ENCODE results near the gene TDRD15. TPM values are rescaled to one million over a fixed set of nuclear protein-coding genes. Genes with fewer than 3 reads are reported as not detected.
"Not testable (repeated sequence)": the region's sequence is repeated elsewhere in the genome, so short reads cannot be mapped to it uniquely, and the experiment has no call there.

TDRD15 gene
- total RNA-seq, 1 experiment from 2014 or later = not detected

- Histone ChIP-seq H3K79me1 (ENCODE audit: insufficient read depth, low read depth, low read length, poor library complexity, severe bottlenecking) (no peaks in the 10 kb centered on the region), H2AK5ac (ENCODE audit: insufficient read length, low read length) (no peak overlapping the region), H3K23me2 (ENCODE audit: insufficient read length, low read depth, low read length, poor library complexity, severe bottlenecking) (no peaks in the 10 kb centered on the region), H3T11ph (ENCODE audit: low read length) (no peak overlapping the region), H4K91ac (ENCODE audit: insufficient read length, low read depth, low read length) (no peak overlapping the region), H3K23ac (ENCODE audit: insufficient read length, low read depth, low read length) (no peak overlapping the region), H4K8ac (replicated peaks; ENCODE audit: insufficient read length, low read depth, low read length) (no peak overlapping the region), H3K4me2 (ENCODE audit: insufficient read depth, insufficient read length, low read length) (no peak overlapping the region), H2BK20ac (ENCODE audit: low read depth, low read length, poor library complexity, severe bottlenecking) (no peak overlapping the region), H2BK5ac (ENCODE audit: insufficient read length, low read length) (no peak overlapping the region), H3K56ac (ENCODE audit: insufficient read length, low read depth, low read length) (no peak overlapping the region), H3K27me3 (ENCODE audit: insufficient read depth, low read length) (no peaks in the 10 kb centered on the region), H3K4me1 (ENCODE audit: insufficient read depth, low read length) (peaks cover 5% of the 10 kb centered on the region; the same call in 1 of the 2 replicates), H3K9ac (ENCODE audit: extremely low read depth, insufficient read length, low read length) (no peak overlapping the region), H3K18ac (ENCODE audit: insufficient read length, low read depth, low read length) (no peak overlapping the region), H2BK120ac (ENCODE audit: low read depth, low read length, poor library complexity, severe bottlenecking) (no peak overlapping the region), H3K27ac (ENCODE audit: insufficient read length, low read depth, low read length) (no peak overlapping the region), H3K14ac (ENCODE audit: insufficient read depth, low read length) (no peak overlapping the region), H4K5ac (ENCODE audit: insufficient read length, low read depth, low read length) (no peak overlapping the region), H2AFZ (ENCODE audit: low read length) (no peak overlapping the region), H3K9me3 (ENCODE audit: control insufficient read depth, low read depth, low read length) (no peaks in the 10 kb centered on the region), H3K79me2 (ENCODE audit: insufficient read depth, low read length) (no peaks in the 10 kb centered on the region), H3K4ac (ENCODE audit: low read depth, low read length) (no peak overlapping the region), H4K20me1 (ENCODE audit: control insufficient read depth, insufficient read depth, insufficient read length) (no peaks in the 10 kb centered on the region), H2BK15ac (ENCODE audit: low read depth, low read length) (no peak overlapping the region), H2BK12ac (ENCODE audit: insufficient read length, low read depth, low read length) (no peak overlapping the region)
- H3K36me3 Mint-ChIP-seq (ENCODE audit: insufficient read depth in 1 of 3, low read depth in 3 of 3) = no peaks in the 10 kb centered on the region; a peak in 1 of 7 replicates
- H3K4me3 Mint-ChIP-seq = no peak overlapping the region
- no CpG with 5 or more reads among the region's 5 CpGs for WGBS (ENCODE audit: extremely low coverage, insufficient read length, low lambda C conversion rate)
- TF ChIP-seq, protein P1, sequence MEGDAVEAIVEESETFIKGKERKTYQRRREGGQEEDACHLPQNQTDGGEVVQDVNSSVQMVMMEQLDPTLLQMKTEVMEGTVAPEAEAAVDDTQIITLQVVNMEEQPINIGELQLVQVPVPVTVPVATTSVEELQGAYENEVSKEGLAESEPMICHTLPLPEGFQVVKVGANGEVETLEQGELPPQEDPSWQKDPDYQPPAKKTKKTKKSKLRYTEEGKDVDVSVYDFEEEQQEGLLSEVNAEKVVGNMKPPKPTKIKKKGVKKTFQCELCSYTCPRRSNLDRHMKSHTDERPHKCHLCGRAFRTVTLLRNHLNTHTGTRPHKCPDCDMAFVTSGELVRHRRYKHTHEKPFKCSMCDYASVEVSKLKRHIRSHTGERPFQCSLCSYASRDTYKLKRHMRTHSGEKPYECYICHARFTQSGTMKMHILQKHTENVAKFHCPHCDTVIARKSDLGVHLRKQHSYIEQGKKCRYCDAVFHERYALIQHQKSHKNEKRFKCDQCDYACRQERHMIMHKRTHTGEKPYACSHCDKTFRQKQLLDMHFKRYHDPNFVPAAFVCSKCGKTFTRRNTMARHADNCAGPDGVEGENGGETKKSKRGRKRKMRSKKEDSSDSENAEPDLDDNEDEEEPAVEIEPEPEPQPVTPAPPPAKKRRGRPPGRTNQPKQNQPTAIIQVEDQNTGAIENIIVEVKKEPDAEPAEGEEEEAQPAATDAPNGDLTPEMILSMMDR (conservative IDR thresholded peaks at IDR 0.05) = no peak
- H3K27me3 Mint-ChIP-seq (ENCODE audit: low read depth) = no peaks in the 10 kb centered on the region; the same call in 1 of the 2 replicates
- H3K27ac Mint-ChIP-seq = no peak overlapping the region
- DNase-seq = no peak
- H3K9me3 Mint-ChIP-seq = no peaks in the 10 kb centered on the region; a peak in 1 of 5 replicates
- peaks cover 25 to 30% of the 10 kb centered on the region in 2 experiments for H3K4me1 Mint-ChIP-seq
Measured at GRCh38 chr2:21099281-21099907, 24.4 kb upstream of the TDRD15 start.

- not testable (repeated sequence) for H3K14ac ChIP-seq (ENCODE audit: insufficient read depth, low read length); H3K27me3 Mint-ChIP-seq (ENCODE audit: low read depth); H3K18ac ChIP-seq (ENCODE audit: insufficient read length, low read depth, low read length); H3K27ac ChIP-seq (ENCODE audit: insufficient read length, low read depth, low read length); H3K79me1 ChIP-seq (ENCODE audit: insufficient read depth, low read depth, low read length, poor library complexity, severe bottlenecking); H4K5ac ChIP-seq (ENCODE audit: insufficient read length, low read depth, low read length); H3K23ac ChIP-seq (ENCODE audit: insufficient read length, low read depth, low read length); H3K36me3 Mint-ChIP-seq (ENCODE audit: insufficient read depth in 1 of 3, low read depth in 3 of 3); H2AK5ac ChIP-seq (ENCODE audit: insufficient read length, low read length); H4K20me1 ChIP-seq (ENCODE audit: control insufficient read depth, insufficient read depth, insufficient read length); H4K91ac ChIP-seq (ENCODE audit: insufficient read length, low read depth, low read length); H3K79me2 ChIP-seq (ENCODE audit: insufficient read depth, low read length); H3K23me2 ChIP-seq (ENCODE audit: insufficient read length, low read depth, low read length, poor library complexity, severe bottlenecking); H3T11ph ChIP-seq (ENCODE audit: low read length); H3K9me3 ChIP-seq (ENCODE audit: control insufficient read depth, low read depth, low read length); H3K56ac ChIP-seq (ENCODE audit: insufficient read length, low read depth, low read length); H2BK20ac ChIP-seq (ENCODE audit: low read depth, low read length, poor library complexity, severe bottlenecking); H2BK12ac ChIP-seq (ENCODE audit: insufficient read length, low read depth, low read length); H4K8ac ChIP-seq (replicated peaks; ENCODE audit: insufficient read length, low read depth, low read length); H3K4me1 ChIP-seq (ENCODE audit: insufficient read depth, low read length); H2BK120ac ChIP-seq (ENCODE audit: low read depth, low read length, poor library complexity, severe bottlenecking); DNase-seq; H3K4me3 Mint-ChIP-seq; H2AFZ ChIP-seq (ENCODE audit: low read length); H2BK5ac ChIP-seq (ENCODE audit: insufficient read length, low read length); H3K27me3 ChIP-seq (ENCODE audit: insufficient read depth, low read length); H3K4ac ChIP-seq (ENCODE audit: low read depth, low read length); H3K9me3 Mint-ChIP-seq; H3K4me2 ChIP-seq (ENCODE audit: insufficient read depth, insufficient read length, low read length); H3K9ac ChIP-seq (ENCODE audit: extremely low read depth, insufficient read length, low read length); H2BK15ac ChIP-seq (ENCODE audit: low read depth, low read length)
- Mint-ChIP-seq H3K27ac (peak overlapping the region in 1 of 3 experiments; percentile 88; a peak in 1 of 7 replicates), H3K4me1 (peaks cover 21 to 24% of the 10 kb centered on the region in 2 experiments)
- no CpG with 5 or more reads among the region's 34 CpGs for WGBS (ENCODE audit: extremely low coverage, insufficient read length, low lambda C conversion rate)
Measured at GRCh38 chr2:21101514-21102155, 22.1 kb upstream of the TDRD15 start.
